ENCODE measurements around the gene TTC32.

DNA sequence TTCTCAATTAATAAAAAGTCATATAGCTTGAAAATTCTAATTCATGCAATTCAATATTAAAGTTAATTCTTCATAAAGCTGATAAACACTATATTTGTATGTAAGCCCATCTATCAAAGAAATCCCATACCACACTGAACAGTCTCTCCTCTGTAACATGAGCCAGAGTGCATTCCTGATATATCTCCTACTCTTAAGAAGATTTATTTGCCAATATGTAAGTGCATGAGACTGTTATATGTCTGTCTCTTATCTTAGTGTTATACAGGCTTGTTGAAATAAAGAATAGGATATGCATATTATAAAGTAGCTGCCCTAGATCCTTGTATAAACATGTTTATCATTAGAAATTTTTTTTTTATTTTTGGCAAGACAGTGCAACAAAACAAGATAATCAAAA is 40.4 kb upstream of the TTC32 start:
- TF ChIP-seq YY1 (IDR thresholded peaks at IDR 0.05; ENCODE audit: insufficient read depth, insufficient read length) (no peak), SUZ12 (IDR thresholded peaks at IDR 0.05; ENCODE audit: extremely low read depth, insufficient read depth, insufficient read length) (no peak), ZNF274 (IDR thresholded peaks at IDR 0.05; ENCODE audit: low read depth, low read length) (no peak)
